H7 (cell line): ENCODE measurements around the gene ZNF764. TPM values are rescaled to one million over a fixed set of nuclear protein-coding genes. Genes with fewer than 3 reads are reported as not detected.
A peak's percentile ranks its signal among the peaks of the same experiment; 100 is the strongest.
"Not testable (repeated sequence)": the region's sequence is repeated elsewhere in the genome, so short reads cannot be mapped to it uniquely, and the experiment has no call there.

Experiments
- DNase-seq: peaks from one replicate; pipeline ENCODE4 v3.0.0; 2012
- H3K27me3 ChIP-seq: 2 replicates; pipeline ENCODE4 v1.6.0; 2011; ENCODE audit warnings: mild to moderate bottlenecking, low read length; ENCODE audit not compliant: control insufficient read depth, insufficient read depth
- H3K36me3 ChIP-seq: replicated peaks from 2 replicates; pipeline ENCODE4 v1.5.1; 2011; ENCODE audit warnings: low read length; ENCODE audit not compliant: control insufficient read depth, insufficient read depth
- H3K4me3 ChIP-seq: 2 replicates; pipeline ENCODE4 v1.5.1; 2011; ENCODE audit warnings: low read depth, mild to moderate bottlenecking, control low read depth, low read length, moderate library complexity; ENCODE audit not compliant: insufficient read depth
- total RNA-seq: library from RNA; depleted of rRNA; stranded (reverse); fragments of >200 nt; shearing (Covaris generic); gene quantifications from 2 replicates; pipeline ENCODE4 v1.2.3, GENCODE V29; 2014

ZNF764 gene
- total RNA-seq, 1 experiment from 2014 or later: 10.2 TPM

- no peak for DNase-seq
- no peak overlapping the region for H3K4me3 ChIP-seq
- H3K36me3 ChIP-seq: no peaks in the 10 kb centered on the region
- no peaks in the 10 kb centered on the region for H3K27me3 ChIP-seq
Measured at GRCh38 chr16:30546115-30546514, 12.1 kb downstream of the ZNF764 start.

GRCh38 chr16:30543067-30543466 lies 15.1 kb downstream of the ZNF764 start:
- DNase-seq: no peak
- no peak overlapping the region for H3K4me3 ChIP-seq
- no peaks in the 10 kb centered on the region; the same call in 1 of the 2 replicates for H3K36me3 ChIP-seq
- H3K27me3 ChIP-seq: no peaks in the 10 kb centered on the region

GRCh38 chr16:30541502-30542329 lies 16.5 kb downstream of the ZNF764 start:
- DNase-seq: no peak
- H3K4me3 ChIP-seq: no peak overlapping the region
- H3K36me3 ChIP-seq: no peaks in the 10 kb centered on the region; the same call in 1 of the 2 replicates
- H3K27me3 ChIP-seq: no peaks in the 10 kb centered on the region

- not testable (repeated sequence) for H3K27me3 ChIP-seq, H3K36me3 ChIP-seq, H3K4me3 ChIP-seq, DNase-seq
Measured at GRCh38 chr16:30540916-30541464, 17.2 kb downstream of the ZNF764 start.

GRCh38 chr16:30539986-30540526 lies 18.1 kb downstream of the ZNF764 start:
- not testable (repeated sequence) for H3K4me3 ChIP-seq, DNase-seq, H3K36me3 ChIP-seq, H3K27me3 ChIP-seq

GRCh38 chr16:30539000-30539964 lies 18.9 kb downstream of the ZNF764 start:
- Histone ChIP-seq H3K36me3 (no peaks in the 10 kb centered on the region; the same call in 1 of the 2 replicates), H3K4me3 (no peak overlapping the region), H3K27me3 (no peaks in the 10 kb centered on the region)
- no peak for DNase-seq

GRCh38 chr16:30536391-30537024 lies 21.7 kb downstream of the ZNF764 start:
- H3K4me3 ChIP-seq, DNase-seq, H3K36me3 ChIP-seq, H3K27me3 ChIP-seq: not testable (repeated sequence)

GRCh38 chr16:30535777-30536190 lies 22.4 kb downstream of the ZNF764 start:
- DNase-seq: peak; percentile 87
- peaks cover 2% of the 10 kb centered on the region for H3K36me3 ChIP-seq

GRCh38 chr16:30535106-30535776 lies 22.9 kb downstream of the ZNF764 start:
- DNase-seq: no peak
- peaks cover 2% of the 10 kb centered on the region for H3K36me3 ChIP-seq
- H3K4me3 ChIP-seq: peak overlapping the region; percentile 86
- no peaks in the 10 kb centered on the region for H3K27me3 ChIP-seq

More at GRCh38 chr16:30535777-30536190, 22.4 kb downstream of the ZNF764 start:
- no peaks in the 10 kb centered on the region for H3K27me3 ChIP-seq
- H3K4me3 ChIP-seq: peak overlapping the region; percentile 86

GRCh38 chr16:30534368-30535105 lies 23.6 kb downstream of the ZNF764 start, which contains the start of gene ZNF747:
Gene ZNF747 (minus strand): TSS chr16:30534858. CDS start chr16:30534679, 179 bp downstream.
- H3K4me3 ChIP-seq: peak within 1 kb of the TSS; percentile 86
- H3K36me3 ChIP-seq: peaks cover 2% of the 10 kb centered on the region
- peak; percentile 97 for DNase-seq
- H3K27me3 ChIP-seq: no peaks in the 10 kb centered on the region

GRCh38 chr16:30533748-30534367 lies 24.3 kb downstream of the ZNF764 start:
- Histone ChIP-seq H3K27me3 (no peaks in the 10 kb centered on the region), H3K4me3 (peak overlapping the region; percentile 86), H3K36me3 (peaks cover 2% of the 10 kb centered on the region)
- DNase-seq: peak; percentile 59

- DNase-seq: no peak
- H3K4me3 ChIP-seq: no peak overlapping the region
- H3K27me3 ChIP-seq: no peaks in the 10 kb centered on the region
- peaks cover 2% of the 10 kb centered on the region for H3K36me3 ChIP-seq
Measured at GRCh38 chr16:30533146-30533522, 25.0 kb downstream of the ZNF764 start.
